ENCODE measurements around the gene RAP1GAP. TPM values are rescaled to one million over a fixed set of nuclear protein-coding genes. Genes with fewer than 3 reads are reported as not detected.
A peak's percentile ranks its signal among the peaks of the same experiment; 100 is the strongest.

RAP1GAP gene
- total and polyA plus RNA-seq, 7 donors = 0.04 to 0.57 (median 0.21) TPM; not detected in 2

DNA sequence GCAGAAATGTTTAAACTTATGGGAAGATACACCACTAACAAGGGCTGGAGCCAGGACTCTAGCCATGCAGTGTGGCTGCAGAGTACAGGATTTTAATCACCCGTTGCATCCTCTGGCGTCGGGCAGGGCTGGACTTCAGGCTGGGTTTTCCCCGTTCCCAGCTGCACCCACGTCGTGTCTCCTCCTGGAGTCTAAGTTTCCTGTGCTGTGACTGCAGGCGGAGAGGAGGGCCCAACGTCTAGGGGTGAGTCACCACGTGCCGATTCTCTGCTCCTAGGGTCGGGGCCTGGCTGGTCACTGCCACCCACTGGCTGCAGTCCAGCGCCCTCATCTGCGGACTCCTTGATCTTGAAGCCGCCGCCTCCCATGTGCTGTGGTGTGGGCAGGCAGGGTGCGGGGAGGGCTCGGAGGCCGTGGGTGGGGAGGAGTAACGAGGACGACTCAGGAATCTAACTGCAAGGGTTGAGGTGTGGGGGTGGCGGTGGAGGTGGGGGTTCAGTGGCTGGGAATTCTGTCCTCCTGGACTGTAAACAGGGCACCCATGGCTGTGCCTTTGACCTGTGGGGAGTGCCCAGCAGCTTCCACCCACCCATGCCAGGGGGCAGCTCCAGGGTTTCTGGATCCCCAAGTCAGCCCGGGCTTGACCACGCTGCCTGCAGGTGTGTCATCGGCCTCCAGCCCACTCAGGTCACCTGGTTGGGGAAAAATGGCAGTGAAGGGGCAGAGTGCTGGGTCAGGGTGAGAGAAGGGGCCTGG lies 82.1 kb downstream of the RAP1GAP start:
- intact Hi-C loops (cut with DNase I) = no loop called here
- TF ChIP-seq, protein P1, sequence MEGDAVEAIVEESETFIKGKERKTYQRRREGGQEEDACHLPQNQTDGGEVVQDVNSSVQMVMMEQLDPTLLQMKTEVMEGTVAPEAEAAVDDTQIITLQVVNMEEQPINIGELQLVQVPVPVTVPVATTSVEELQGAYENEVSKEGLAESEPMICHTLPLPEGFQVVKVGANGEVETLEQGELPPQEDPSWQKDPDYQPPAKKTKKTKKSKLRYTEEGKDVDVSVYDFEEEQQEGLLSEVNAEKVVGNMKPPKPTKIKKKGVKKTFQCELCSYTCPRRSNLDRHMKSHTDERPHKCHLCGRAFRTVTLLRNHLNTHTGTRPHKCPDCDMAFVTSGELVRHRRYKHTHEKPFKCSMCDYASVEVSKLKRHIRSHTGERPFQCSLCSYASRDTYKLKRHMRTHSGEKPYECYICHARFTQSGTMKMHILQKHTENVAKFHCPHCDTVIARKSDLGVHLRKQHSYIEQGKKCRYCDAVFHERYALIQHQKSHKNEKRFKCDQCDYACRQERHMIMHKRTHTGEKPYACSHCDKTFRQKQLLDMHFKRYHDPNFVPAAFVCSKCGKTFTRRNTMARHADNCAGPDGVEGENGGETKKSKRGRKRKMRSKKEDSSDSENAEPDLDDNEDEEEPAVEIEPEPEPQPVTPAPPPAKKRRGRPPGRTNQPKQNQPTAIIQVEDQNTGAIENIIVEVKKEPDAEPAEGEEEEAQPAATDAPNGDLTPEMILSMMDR (IDR thresholded peaks at IDR 0.05) = no peak
- ATAC-seq = peak; percentile 38 to 65 (median 54)
- DNase-seq = peak in 1 of 2 donors; percentile 64
- Histone ChIP-seq H3K27ac (no peak overlapping the region), H3K9me3 (no peaks in the 10 kb centered on the region), H3K4me3 (no peak overlapping the region), H3K4me1 (no peaks in the 10 kb centered on the region), H3K27me3 (ENCODE audit: insufficient read depth in 3 of 3, low read length in 2 of 3) (peaks cover 0 to 62% (median 8%) of the 10 kb centered on the region in 3 donors), H3K36me3 (ENCODE audit: insufficient read depth in 1 of 2, low read depth in 1 of 2) (no peaks in the 10 kb centered on the region)
- 22 to 29% (median 26%) methylated on average over 23 to 24 of the region's 24 CpGs for WGBS, 3 donors

DNA sequence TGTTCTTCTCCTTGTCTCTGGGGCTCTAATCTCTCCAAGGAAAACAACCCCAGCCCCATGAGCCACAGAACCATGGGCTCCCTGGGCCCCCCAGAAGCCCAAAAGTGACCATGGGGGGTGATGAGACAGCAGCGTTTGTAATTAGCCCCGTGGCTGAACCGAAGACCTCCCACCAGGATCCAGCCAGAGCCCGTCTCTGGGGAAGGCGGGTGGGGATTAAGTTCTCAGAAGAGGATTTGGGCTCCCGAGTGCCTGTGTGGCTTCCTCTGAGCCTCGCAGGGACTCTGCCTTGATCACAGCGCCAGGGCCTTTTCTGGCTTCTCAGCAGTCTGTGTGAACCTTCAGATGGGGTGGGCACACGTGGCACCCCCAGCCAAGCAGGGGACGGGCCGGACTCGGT lies 82.9 kb downstream of the RAP1GAP start:
- H3K4me1 ChIP-seq = no peaks in the 10 kb centered on the region
- no peak for ATAC-seq
- no peak for DNase-seq
- intact Hi-C loops (cut with DNase I) = no loop called here
- no peaks in the 10 kb centered on the region for H3K9me3 ChIP-seq
- peaks cover 0 to 55% (median 8%) of the 10 kb centered on the region in 3 donors for H3K27me3 ChIP-seq (ENCODE audit: insufficient read depth in 3 of 3, low read length in 2 of 3)
- no peaks in the 10 kb centered on the region for H3K36me3 ChIP-seq (ENCODE audit: insufficient read depth in 1 of 2, low read depth in 1 of 2)
- TF ChIP-seq, protein P1 (IDR thresholded peaks at IDR 0.05) = no peak
- H3K27ac ChIP-seq = no peak overlapping the region
- WGBS, 3 donors = 19 to 24% (median 19%) methylated on average over 12 of the region's 12 CpGs
- no peak overlapping the region for H3K4me3 ChIP-seq

DNA sequence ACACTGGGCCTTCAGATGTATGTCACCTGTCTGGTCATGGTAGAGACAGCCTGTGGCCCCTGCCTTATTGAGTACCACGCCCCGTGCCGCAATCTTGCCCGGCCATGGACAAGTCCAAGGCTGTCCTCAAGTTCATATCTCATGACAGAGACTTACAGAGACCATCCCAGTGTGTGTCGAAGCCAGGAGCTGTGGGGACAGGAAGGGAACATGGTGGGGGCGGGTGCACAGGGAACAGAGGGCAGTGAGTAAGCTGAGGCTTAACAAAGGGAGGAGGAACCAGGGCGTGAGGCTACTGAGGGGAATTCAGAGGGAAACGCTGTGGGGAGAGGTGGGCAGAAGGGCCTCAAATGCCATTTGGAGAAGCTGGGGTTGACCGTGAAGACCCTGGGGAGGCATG lies 84.1 kb downstream of the RAP1GAP start:
- Histone ChIP-seq H3K4me1 (no peaks in the 10 kb centered on the region), H3K4me3 (no peak overlapping the region), H3K36me3 (ENCODE audit: insufficient read depth in 1 of 2, low read depth in 1 of 2) (no peaks in the 10 kb centered on the region), H3K27ac (no peak overlapping the region), H3K27me3 (ENCODE audit: insufficient read depth in 3 of 3, low read length in 2 of 3) (peaks cover 0 to 43% (median 4%) of the 10 kb centered on the region in 3 donors), H3K9me3 (no peaks in the 10 kb centered on the region)
- TF ChIP-seq, protein P1 (IDR thresholded peaks at IDR 0.05) = no peak
- ATAC-seq = no peak
- intact Hi-C loops (cut with DNase I) = no loop called here
- 70 to 80% (median 72%) methylated on average over 9 of the region's 9 CpGs for WGBS, 3 donors
- no peak for DNase-seq

DNA sequence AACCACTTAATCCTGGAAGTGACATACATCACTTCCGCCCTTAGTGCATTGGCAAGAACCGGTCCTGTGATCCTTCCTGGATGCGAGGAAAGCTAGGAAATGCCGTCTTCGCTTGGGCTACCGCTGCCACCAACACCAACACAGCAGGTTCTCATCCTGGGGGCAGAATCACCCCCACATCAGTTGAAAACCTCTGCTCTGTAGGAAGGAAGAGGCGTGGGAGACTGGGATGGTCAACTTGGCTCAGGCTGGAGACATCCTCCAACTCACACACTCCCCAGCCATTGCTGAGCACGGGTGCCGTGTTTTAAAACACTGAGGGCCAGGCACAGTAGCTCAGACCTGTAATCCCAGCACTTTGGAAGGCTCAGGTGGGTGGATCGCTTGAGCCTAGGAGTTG lies 85.1 kb downstream of the RAP1GAP start:
- ATAC-seq = no peak
- Histone ChIP-seq H3K27ac (no peak overlapping the region), H3K27me3 (ENCODE audit: insufficient read depth in 3 of 3, low read length in 2 of 3) (peaks cover 0 to 38% (median 4%) of the 10 kb centered on the region in 3 donors), H3K9me3 (no peaks in the 10 kb centered on the region), H3K36me3 (ENCODE audit: insufficient read depth in 1 of 2, low read depth in 1 of 2) (no peaks in the 10 kb centered on the region), H3K4me3 (no peak overlapping the region), H3K4me1 (no peaks in the 10 kb centered on the region)
- TF ChIP-seq, protein P1 (IDR thresholded peaks at IDR 0.05) = no peak
- WGBS, 3 donors = 59 to 74% (median 62%) methylated on average over 10 of the region's 10 CpGs
- intact Hi-C loops (cut with DNase I) = no loop called here
- no peak for DNase-seq

All from psoas muscle (tissue), 8 donors.